H1 (cell line): ENCODE data around the gene SND1. TPM values are rescaled to one million over a fixed set of nuclear protein-coding genes. Genes with fewer than 3 reads are reported as not detected.

Source experiments
- CTCF ChIA-PET: fragments of 300-600 bp; sonication (Branson Sonifier 250); formaldehyde crosslinking; loops from one replicate; lab custom pipeline; 2021; ENCODE audit not compliant: partially characterized antibody; lab: Charles Lee
- POLR2A ChIA-PET: fragments of 300-600 bp; sonication (Branson Sonifier 250); formaldehyde crosslinking; loops from one replicate; lab custom pipeline; 2021; ENCODE audit warnings: inconsistent platforms; ENCODE audit not compliant: partially characterized antibody; lab: Charles Lee
- DNase-seq, 2 experiments: peaks; one replicate each; pipeline versions ENCODE4 v3.0.0 to v3.0.0-alpha.2; 2010 to 2022; ENCODE audit warnings: low spot score in 2 of 2, low read depth in 1 of 2, mixed read lengths in 1 of 2
- FAIRE-seq: peaks from 2 replicates; lab custom pipeline; 2011; peaks lifted over from hg19 to GRCh38; lab: Jason Lieb, UNC
- H2AFZ ChIP-seq: 2 replicates; pipeline ENCODE4 v1.8.1; 2012; ENCODE audit warnings: low read length, inconsistent platforms
- H2AK5ac ChIP-seq: 2 replicates; pipeline ENCODE4 v1.6.1; 2013; ENCODE audit warnings: low read depth, low read length
- H2BK120ac ChIP-seq: replicated peaks from 2 replicates; pipeline ENCODE3; 2013; ENCODE audit warnings: low read depth, low read length, inconsistent platforms
- H2BK12ac ChIP-seq: 2 replicates; pipeline ENCODE4 v1.6.1; 2013; ENCODE audit warnings: low read depth, low read length
- H2BK15ac ChIP-seq: 2 replicates; pipeline ENCODE4 v1.6.1; 2013; ENCODE audit warnings: low read length
- H2BK20ac ChIP-seq: 2 replicates; pipeline ENCODE4 v1.6.1; 2013; ENCODE audit warnings: low read length
- H2BK5ac ChIP-seq: 2 replicates; pipeline ENCODE4 v1.6.1; 2013; ENCODE audit warnings: low read depth, low read length
- H3K14ac ChIP-seq: 2 replicates; pipeline ENCODE4 v1.6.1; 2013; ENCODE audit warnings: inconsistent platforms; ENCODE audit not compliant: insufficient read length
- H3K18ac ChIP-seq: 2 replicates; pipeline ENCODE4 v1.6.1; 2013; ENCODE audit warnings: low read length; ENCODE audit errors: extremely low read depth
- H3K23ac ChIP-seq: 2 replicates; pipeline ENCODE4 v1.6.1; 2013; ENCODE audit warnings: inconsistent platforms; ENCODE audit not compliant: insufficient read length
- H3K23me2 ChIP-seq: 2 replicates; pipeline ENCODE4 v1.6.1; 2013; ENCODE audit warnings: low read depth, low read length
- H3K27ac ChIP-seq: 2 replicates; pipeline ENCODE4 v1.6.1; 2011; ENCODE audit warnings: low read depth, low read length, inconsistent platforms
- H3K27me3 ChIP-seq, 4 experiments: replicated peaks in 1 of 4; 1 replicate in 1 of 4; 2 replicates in 3 of 4; pipeline versions ENCODE4 v1.6.1 to v1.8.1; 2011 to 2013; ENCODE audit warnings: low read length in 3 of 4, mild to moderate bottlenecking in 3 of 4, inconsistent platforms in 2 of 4, mixed read lengths in 2 of 4, moderate library complexity in 1 of 4; ENCODE audit not compliant: control insufficient read depth in 3 of 4, insufficient read depth in 3 of 4; ENCODE audit errors: extremely low read depth in 1 of 4
- H3K36me3 ChIP-seq, 4 experiments: 2 replicates each; pipeline versions ENCODE4 v1.6.1 to v1.8.1; 2011 to 2013; ENCODE audit warnings: mild to moderate bottlenecking in 4 of 4, low read length in 3 of 4, moderate library complexity in 2 of 4, control low read depth in 1 of 4, inconsistent platforms in 1 of 4; ENCODE audit not compliant: insufficient read depth in 4 of 4, control insufficient read depth in 2 of 4
- H3K4ac ChIP-seq: replicated peaks from 2 replicates; pipeline ENCODE3; 2013; ENCODE audit warnings: low read length, low read depth, mixed read lengths, inconsistent platforms; ENCODE audit not compliant: insufficient read length
- H3K4me1 ChIP-seq, 4 experiments: replicated peaks in 1 of 4; 1 replicate in 1 of 4; 2 replicates in 3 of 4; pipeline versions ENCODE4 v1.6.1 to v1.8.1; 2011 to 2013; ENCODE audit warnings: low read length in 3 of 4, inconsistent platforms in 2 of 4, mixed read lengths in 1 of 4; ENCODE audit not compliant: insufficient read depth in 4 of 4, control insufficient read depth in 3 of 4
- H3K4me2 ChIP-seq, 2 experiments: 2 replicates each; pipeline versions ENCODE4 v1.6.1 to v1.8.1; 2011 to 2013; ENCODE audit warnings: low read depth in 2 of 2, low read length in 2 of 2, control low read depth in 1 of 2, inconsistent platforms in 1 of 2, mild to moderate bottlenecking in 1 of 2; ENCODE audit not compliant: insufficient read depth in 1 of 2
- H3K4me3 ChIP-seq, 4 experiments: fragments of 200-600, 300-600 bp in 1 of 4; sonication (generic), shearing (Covaris generic), sonication (Bioruptor Twin) in 1 of 4; 2 replicates each; pipeline versions ENCODE4 v1.5.1 to v1.8.1; 2011 to 2016; ENCODE audit warnings: low read length in 4 of 4, low read depth in 3 of 4, control low read depth in 2 of 4, inconsistent platforms in 2 of 4, mild to moderate bottlenecking in 2 of 4, mixed read lengths in 1 of 4, moderate library complexity in 1 of 4; ENCODE audit not compliant: insufficient read depth in 2 of 4; ENCODE audit errors: extremely low read depth in 1 of 4
- H3K56ac ChIP-seq: replicated peaks from 2 replicates; pipeline ENCODE3; 2013; ENCODE audit warnings: low read depth, mild to moderate bottlenecking, mixed read lengths, low read length, inconsistent platforms; ENCODE audit not compliant: insufficient read length
- H3K79me1 ChIP-seq: 2 replicates; pipeline ENCODE4 v1.6.1; 2013; ENCODE audit warnings: low read depth, low read length, control low read depth
- H3K79me2 ChIP-seq, 2 experiments: 2 replicates each; pipeline versions ENCODE4 v1.6.1 to v1.8.1; 2012 to 2013; ENCODE audit warnings: low read length in 2 of 2, mild to moderate bottlenecking in 2 of 2, inconsistent platforms in 1 of 2; ENCODE audit not compliant: insufficient read depth in 2 of 2, control insufficient read depth in 1 of 2
- H3K9ac ChIP-seq, 4 experiments: replicated peaks in 1 of 4; 1 replicate in 1 of 4; 2 replicates in 3 of 4; pipeline versions ENCODE4 v1.6.1 to v1.8.1; 2011 to 2013; ENCODE audit warnings: low read depth in 3 of 4, low read length in 3 of 4, control low read depth in 2 of 4, mild to moderate bottlenecking in 2 of 4, moderate library complexity in 2 of 4, inconsistent platforms in 1 of 4; ENCODE audit errors: extremely low read depth in 1 of 4
- H3K9me3 ChIP-seq, 2 experiments: 2 replicates each; pipeline versions ENCODE4 v1.6.1 to v1.8.1; 2012 to 2013; ENCODE audit warnings: mild to moderate bottlenecking in 2 of 2, moderate library complexity in 2 of 2, control low read depth in 1 of 2, inconsistent platforms in 1 of 2, low read depth in 1 of 2, low read length in 1 of 2, mixed read lengths in 1 of 2; ENCODE audit not compliant: insufficient read depth in 2 of 2
- H4K20me1 ChIP-seq, 2 experiments: replicated peaks in 1 of 2; 2 replicates each; pipeline versions ENCODE3 to v1.8.1; 2011 to 2013; ENCODE audit warnings: inconsistent platforms in 2 of 2, low read length in 2 of 2, mild to moderate bottlenecking in 1 of 2; ENCODE audit not compliant: insufficient read depth in 2 of 2, control insufficient read depth in 1 of 2
- H4K5ac ChIP-seq: 2 replicates; pipeline ENCODE4 v1.6.1; 2013; ENCODE audit warnings: low read length, low read depth, mixed read lengths, inconsistent platforms; ENCODE audit not compliant: insufficient read length
- H4K8ac ChIP-seq: 2 replicates; pipeline ENCODE4 v1.8.0; 2013; ENCODE audit warnings: mild to moderate bottlenecking, moderate library complexity, low read length, inconsistent platforms; ENCODE audit not compliant: insufficient read depth; ENCODE audit errors: extremely low read depth
- H4K91ac ChIP-seq: replicated peaks from 2 replicates; pipeline ENCODE3; 2013; ENCODE audit warnings: low read length, mixed read lengths, inconsistent platforms; ENCODE audit not compliant: insufficient read length
- BRCA1 ChIP-seq: IDR thresholded peaks from 2 replicates; pipeline ENCODE4 v1.6.1; 2012; ENCODE audit warnings: low read depth, low read length, improper control_type of control experiment
- KDM1A ChIP-seq: fragments of 200-600, 300-600 bp; sonication (generic); IDR thresholded peaks from 2 replicates; pipeline ENCODE4 v1.7.1; 2016; ENCODE audit warnings: mild to moderate bottlenecking, low read length, borderline replicate concordance
- MAFK ChIP-seq: IDR thresholded peaks from 2 replicates; pipeline ENCODE4 v1.6.1; 2012; ENCODE audit warnings: low read depth, mild to moderate bottlenecking, improper control_type of control experiment, low read length
- POLR2A ChIP-seq, 2 experiments: IDR thresholded peaks; 1 replicate in 1 of 2; 2 replicates in 1 of 2; pipeline ENCODE4 v1.6.1; 2011; ENCODE audit warnings: low read depth in 2 of 2, low read length in 2 of 2, mild to moderate bottlenecking in 2 of 2; ENCODE audit errors: control extremely low read depth in 1 of 2
- POLR2AphosphoS5 ChIP-seq: IDR thresholded peaks from 2 replicates; pipeline ENCODE4 v1.6.1; 2011; ENCODE audit warnings: low read depth, low read length
- SAP30 ChIP-seq: fragments of 300-600 bp; sonication (generic); IDR thresholded peaks from 2 replicates; pipeline ENCODE4 v1.7.1; 2012; ENCODE audit warnings: low read length, moderate library complexity, mild to moderate bottlenecking, inconsistent platforms; ENCODE audit not compliant: insufficient read depth, insufficient replicate concordance
- SIN3A ChIP-seq, 2 experiments: IDR thresholded peaks in 1 of 2; conservative IDR thresholded peaks in 1 of 2; 2 replicates each; pipeline ENCODE4 v1.6.1; 2011 to 2012; ENCODE audit warnings: low read length in 2 of 2, improper control_type of control experiment in 1 of 2, low read depth in 1 of 2, mild to moderate bottlenecking in 1 of 2
- SIX5 ChIP-seq: IDR thresholded peaks from 2 replicates; pipeline ENCODE4 v1.6.1; 2011; ENCODE audit warnings: mild to moderate bottlenecking, low read depth, low read length
- SP1 ChIP-seq: IDR thresholded peaks from 2 replicates; pipeline ENCODE4 v1.6.1; 2011; ENCODE audit warnings: low read depth, low read length
- SP2 ChIP-seq: IDR thresholded peaks from 2 replicates; pipeline ENCODE4 v1.6.1; 2012; ENCODE audit warnings: mild to moderate bottlenecking, low read length, inconsistent platforms
- USF2 ChIP-seq: IDR thresholded peaks from 2 replicates; pipeline ENCODE4 v1.6.1; 2011; ENCODE audit warnings: low read length, improper control_type of control experiment
- WGBS, 2 experiments: shearing (Covaris generic) in 1 of 2; methylation state at CpG; one replicate each; pipeline versions ENCODE4 v1.1.6 to v1.1.7; 2013 to 2015; ENCODE audit warnings: low lambda C conversion rate in 2 of 2, mixed read lengths in 2 of 2, inconsistent platforms in 1 of 2, low coverage in 1 of 2, missing lambda C conversion rate in 1 of 2; ENCODE audit not compliant: insufficient replicate concordance in 2 of 2, insufficient coverage in 1 of 2, insufficient read length in 1 of 2; ENCODE audit errors: extremely low coverage in 1 of 2, missing lambda C conversion rate in 1 of 2; 5-methylcytosine and 5-hydroxymethylcytosine counted together
- polyA plus RNA-seq, 7 experiments: library from polyadenylated mRNA; depleted of rRNA in 3 of 7; stranded (reverse) in 5 of 7; unstranded in 2 of 7; fragments of >200 nt in 5 of 7; fragments of 200-250 nt in 2 of 7; gene quantifications; 1 replicate in 5 of 7; 2 replicates in 1 of 7; 4 replicates in 1 of 7; pipeline versions ENCODE4 v1.2.1 to v1.2.3, GENCODE V29; 2011 to 2013; ENCODE audit warnings: missing spikeins in 2 of 7, mixed read lengths in 2 of 7
- total RNA-seq: library from RNA; stranded (reverse); fragmentation: NEBNext Ultra II Directional; extraction: Animal tissue kit (Norgen Biotek cat#: 25700); gene quantifications from 2 replicates; pipeline ENCODE4 v1.2.1, GENCODE V29; 2021

SND1 gene
- total and polyA plus RNA-seq, 2 of the 8 experiments (the other 6 are each of a cell fraction or from before 2014, with no cell fraction given): 122 to 290 TPM

GRCh38 chr7:128100225-128100948 lies 448.4 kb downstream of the SND1 start:
- CTCF ChIA-PET: interaction anchor here (0.7 to 21.0 kb wide), 6 partner anchors 13 to 392 kb away, joined by 3 to 221 read pairs (median 4); no protein-coding TSS in a partner anchor
- no peak for TF ChIP-seq SIX5
- peak; percentile 54 for TF ChIP-seq POLR2AphosphoS5
- TF ChIP-seq SP2: no peak
- no peak for TF ChIP-seq SP1
- TF ChIP-seq BRCA1: no peak
- TF ChIP-seq USF2: no peak
- TF ChIP-seq KDM1A: no peak
- TF ChIP-seq MAFK: no peak
- TF ChIP-seq SIN3A (conservative IDR thresholded peaks at IDR 0.05 in 1 of 2, IDR thresholded peaks at IDR 0.05 in 1 of 2; ENCODE audit: low read depth in 1 of 2, low read length in 2 of 2): no peak
- TF ChIP-seq POLR2A (IDR thresholded peaks at IDR 0.05; ENCODE audit: control extremely low read depth in 1 of 2, low read depth in 2 of 2, low read length in 2 of 2): peak in 1 of 2 experiments; percentile 55; a peak in 1 of 3 replicates
- TF ChIP-seq SAP30: no peak

More at GRCh38 chr7:128100225-128100948, 448.4 kb downstream of the SND1 start:
- Histone ChIP-seq H3K14ac (no peak overlapping the region), H2BK20ac (0 out of 2 replicates have a peak overlapping the region, but pooled peaks have one; percentile 21), H2BK12ac (peak overlapping the region; percentile 39; the same call in 1 of the 2 replicates), H3K9ac (no peak overlapping the region), H3K4me2 (no peak overlapping the region), H4K5ac (no peak overlapping the region), H3K79me1 (no peaks in the 10 kb centered on the region), H3K23ac (no peak overlapping the region), H3K4me3 (no peak overlapping the region), H2BK15ac (peak overlapping the region; percentile 81; the same call in 1 of the 2 replicates), H3K79me2 (no peaks in the 10 kb centered on the region), H3K9me3 (no peaks in the 10 kb centered on the region), H2AK5ac (no peak overlapping the region), H3K36me3 (peaks cover 0 to 2% (median under 1%) of the 10 kb centered on the region in 4 experiments; a peak in 2 of 8 replicates), H2BK5ac (no peak overlapping the region; the same call in 1 of the 2 replicates), H3K56ac (no peak overlapping the region), H3K4ac (no peak overlapping the region), H3K27ac (no peak overlapping the region), H4K91ac (no peak overlapping the region), H4K20me1 (peaks cover 0 to 1% of the 10 kb centered on the region in 2 experiments), H2AFZ (no peak overlapping the region), H3K18ac (no peak overlapping the region), H2BK120ac (no peak overlapping the region), H3K23me2 (no peaks in the 10 kb centered on the region; the same call in 1 of the 2 replicates), H3K27me3 (peaks cover 12 to 29% (median 21%) of the 10 kb centered on the region in 4 experiments; a peak in 6 of 7 replicates), H4K8ac (no peak overlapping the region), H3K4me1 (peaks cover 0 to 2% (median 0%) of the 10 kb centered on the region in 4 experiments; a peak in 4 of 7 replicates)
- DNase-seq: no peak
- no peak for FAIRE-seq
- 89% methylated on average over 3 of the region's 3 CpGs; no CpG with 5 or more reads in 1 of the 2 experiments for WGBS, 2 experiments
- POLR2A ChIA-PET: interaction anchor here (0.6 to 1.7 kb wide), 6 partner anchors 9 to 35 kb away, joined by 3 to 7 read pairs (median 3); no protein-coding TSS in a partner anchor
